MCF 10A (cell line): ENCODE data around the gene ATF6B. TPM values are rescaled to one million over a fixed set of nuclear protein-coding genes. Genes with fewer than 3 reads are reported as not detected.
A peak's percentile ranks its signal among the peaks of the same experiment; 100 is the strongest.

ENCODE experiments used
- microRNA-seq: library from miRNA; unstranded; fragments of <30 nt; microRNA quantifications from one replicate; pipeline ENCODE4 v1.2.0, GENCODE V29; 2022
- total RNA-seq: library from RNA; stranded (reverse); gene quantifications from 2 replicates; pipeline ENCODE4 v1.2.3, GENCODE V29; 2022

Gene ATF6B
- total RNA-seq, 1 experiment from 2014 or later, result 65.6 TPM

Small RNA genes within 50 kb of the gene (microRNA-seq; reads per million reads assigned to microRNA genes)
- gene MIR6721, result 1.9 reads per million, percentile 13 among the genes with 10 or more reads in this experiment

Other genes with a start within 250 kb of the ATF6B start
- not detected in 2 replicates for gene SLC44A4, start 249.2 kb downstream of the ATF6B start, total RNA-seq
- gene EHMT2, start 230.5 kb downstream of the ATF6B start, total RNA-seq, result 20.2 and 21.8 TPM in 2 replicates
- 3.6 and 4.0 TPM in 2 replicates for gene ZBTB12, start 226.2 kb downstream of the ATF6B start, total RNA-seq
- not detected in 2 replicates for gene C2, start 200.5 kb downstream of the ATF6B start, total RNA-seq
- gene CFB, start 182.2 kb downstream of the ATF6B start, total RNA-seq, result 24.5 and 24.6 TPM in 2 replicates
- gene NELFE, start 169.3 kb downstream of the ATF6B start, total RNA-seq, result 90.7 and 113 TPM in 2 replicates
- 53.1 and 66.2 TPM in 2 replicates for gene SKIC2, start 169.1 kb downstream of the ATF6B start, total RNA-seq
- 39.1 and 41.4 TPM in 2 replicates for gene DXO, start 156.1 kb downstream of the ATF6B start, total RNA-seq
- gene C4A, start 146.2 kb downstream of the ATF6B start, total RNA-seq, result 7.7 and 16.2 TPM in 2 replicates
- gene C4B, start 113.5 kb downstream of the ATF6B start, total RNA-seq, result 7.7 and 12.7 TPM in 2 replicates
- 0.33 and 0.88 TPM in 2 replicates for gene CYP21A2, start 89.8 kb downstream of the ATF6B start, total RNA-seq
- gene TNXB, start 18.9 kb downstream of the ATF6B start, total RNA-seq, result 3.0 and 4.3 TPM in 2 replicates
- gene FKBPL, start 2.0 kb upstream of the ATF6B start, total RNA-seq, result 4.8 and 5.8 TPM in 2 replicates
- 0.17 and 0.19 TPM in 2 replicates for gene PRRT1, start 23.7 kb upstream of the ATF6B start, total RNA-seq
- 3.7 and 5.4 TPM in 2 replicates for gene PPT2, start 25.9 kb upstream of the ATF6B start, total RNA-seq
- 3.1 and 6.7 TPM in 2 replicates for gene EGFL8, start 36.3 kb upstream of the ATF6B start, total RNA-seq
- 37.8 and 43.4 TPM in 2 replicates for gene AGPAT1, start 47.8 kb upstream of the ATF6B start, total RNA-seq
- 28.1 and 29.6 TPM in 2 replicates for gene RNF5, start 50.2 kb upstream of the ATF6B start, total RNA-seq
- gene AGER, start 56.0 kb upstream of the ATF6B start, total RNA-seq, result 8.0 and 8.4 TPM in 2 replicates
- gene PBX2, start 62.0 kb upstream of the ATF6B start, total RNA-seq, result 48.1 and 49.2 TPM in 2 replicates
- gene GPSM3, start 64.4 kb upstream of the ATF6B start, total RNA-seq, result 0.71 and 0.84 TPM in 2 replicates
- not detected in 2 replicates for gene NOTCH4, start 95.8 kb upstream of the ATF6B start, total RNA-seq
- not detected in 2 replicates for gene TSBP1, start 243.7 kb upstream of the ATF6B start, total RNA-seq